Measurements from ENCODE around the gene TBC1D5. TPM values are rescaled to one million over a fixed set of nuclear protein-coding genes. Genes with fewer than 3 reads are reported as not detected.

The TBC1D5 gene
- total RNA-seq, 3 donors from 2014 or later (not counting 1 experiment from before 2014, with no cell fraction given) = 63.8 to 81.9 (median 74.9) TPM

DNA sequence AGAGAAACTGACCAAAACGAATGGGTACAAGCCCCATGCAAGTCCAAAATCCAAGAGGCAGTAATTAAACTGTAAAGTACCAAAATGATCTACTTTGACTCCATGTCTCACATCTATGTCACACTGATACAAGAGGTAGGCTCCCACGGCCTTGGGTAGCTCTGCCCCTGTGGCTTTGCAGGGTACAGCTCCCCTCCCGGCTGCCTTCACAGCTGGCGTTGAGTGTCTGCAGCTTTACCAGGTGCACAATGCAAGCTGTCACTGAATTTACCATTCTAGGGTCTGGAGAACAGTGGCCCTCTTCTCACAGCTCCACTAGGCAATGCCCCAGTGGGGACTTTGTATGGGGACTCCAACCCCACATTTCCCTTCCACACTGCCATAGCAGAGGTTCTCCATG is 308.6 kb downstream of the TBC1D5 start:
- no peaks in the 10 kb centered on the region for H3K36me3 Mint-ChIP-seq
- no peak overlapping the region for H3K4me3 Mint-ChIP-seq
- Histone ChIP-seq H3K27me3 (ENCODE audit: control insufficient read depth, insufficient read depth, low read length) (no peaks in the 10 kb centered on the region), H3K27ac (ENCODE audit: low read length) (no peak overlapping the region), H3K4me1 (ENCODE audit: control insufficient read depth, insufficient read depth, low read length) (no peaks in the 10 kb centered on the region), H3K36me3 (ENCODE audit: control insufficient read depth, insufficient read depth, low read length) (no peaks in the 10 kb centered on the region), H3K9me3 (ENCODE audit: control insufficient read depth, insufficient read depth, low read length) (no peaks in the 10 kb centered on the region), H3K4me3 (ENCODE audit: low read length) (no peak overlapping the region)
- DNase-seq (no peak), ATAC-seq (no peak)
- no peaks in the 10 kb centered on the region for H3K27me3 Mint-ChIP-seq (ENCODE audit: low read depth in 2 of 2)
- intact Hi-C loops (cut with micrococcal nuclease) = no loop called here
- H3K27ac Mint-ChIP-seq = no peak overlapping the region
- no peaks in the 10 kb centered on the region for H3K9me3 Mint-ChIP-seq
- 92% methylated on average over 4 of the region's 4 CpGs for WGBS (ENCODE audit: insufficient coverage)
- H3K4me1 Mint-ChIP-seq = peaks cover 0 to 5% of the 10 kb centered on the region in 2 donors
- no peak for TF ChIP-seq CTCF (IDR thresholded peaks at IDR 0.05)

DNA sequence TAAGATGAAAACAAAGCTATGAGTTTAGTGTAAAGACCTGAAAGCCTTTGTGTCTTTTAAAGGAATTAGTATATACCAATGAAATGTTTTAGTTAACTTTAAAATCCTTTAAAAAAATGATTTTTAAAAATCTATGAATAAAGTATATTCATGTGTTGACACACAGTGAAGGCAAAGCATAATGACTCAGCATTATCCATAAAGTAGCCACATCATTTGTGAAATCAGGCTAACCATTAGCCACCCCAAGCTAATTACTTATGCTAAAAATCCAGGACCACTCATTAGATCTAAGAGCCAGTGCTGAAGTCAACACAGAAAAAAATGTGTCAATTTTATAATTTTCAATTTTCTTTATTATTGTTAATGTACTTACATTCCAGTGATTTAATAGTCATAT is 310.2 kb downstream of the TBC1D5 start:
- no peak for TF ChIP-seq CTCF (IDR thresholded peaks at IDR 0.05)
- Mint-ChIP-seq H3K36me3 (no peaks in the 10 kb centered on the region), H3K4me3 (no peak overlapping the region), H3K27ac (no peak overlapping the region), H3K9me3 (no peaks in the 10 kb centered on the region), H3K4me1 (peaks cover 0 to 5% of the 10 kb centered on the region in 2 donors), H3K27me3 (ENCODE audit: low read depth in 2 of 2) (no peaks in the 10 kb centered on the region)
- Histone ChIP-seq H3K4me1 (ENCODE audit: control insufficient read depth, insufficient read depth, low read length) (no peaks in the 10 kb centered on the region), H3K36me3 (ENCODE audit: control insufficient read depth, insufficient read depth, low read length) (peaks cover under 1% of the 10 kb centered on the region), H3K27ac (ENCODE audit: low read length) (no peak overlapping the region), H3K4me3 (ENCODE audit: low read length) (no peak overlapping the region), H3K9me3 (ENCODE audit: control insufficient read depth, insufficient read depth, low read length) (no peaks in the 10 kb centered on the region), H3K27me3 (ENCODE audit: control insufficient read depth, insufficient read depth, low read length) (no peaks in the 10 kb centered on the region)
- intact Hi-C loops (cut with micrococcal nuclease) = no loop called here
- no peak for ATAC-seq
- DNase-seq = no peak

DNA sequence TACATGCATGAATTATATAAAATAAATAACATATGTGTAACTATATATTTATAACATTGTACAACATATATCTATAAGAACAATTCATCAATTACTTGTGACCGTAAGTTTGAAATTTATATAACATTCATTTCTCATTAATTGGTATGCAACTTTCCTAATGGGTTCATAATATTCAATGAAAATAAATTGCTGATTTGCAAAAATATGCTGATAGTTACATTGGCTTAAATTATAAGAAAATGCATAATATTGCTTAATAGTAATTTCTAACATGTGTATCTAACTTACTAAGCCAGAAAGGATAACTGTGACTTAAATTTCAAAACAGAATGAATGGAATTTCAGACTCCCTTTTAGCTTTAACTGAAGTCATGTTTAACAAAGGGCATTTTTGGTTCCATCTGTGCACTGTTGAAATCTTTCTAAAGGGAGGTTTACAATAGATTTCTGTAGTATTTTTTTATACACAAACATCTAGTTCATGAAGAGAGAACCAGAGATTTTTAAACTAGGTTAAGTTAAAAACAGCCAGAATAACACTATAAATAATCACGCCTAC is 310.9 kb downstream of the TBC1D5 start:
- peaks cover 1% of the 10 kb centered on the region for H3K36me3 ChIP-seq (ENCODE audit: control insufficient read depth, insufficient read depth, low read length)
- H3K4me3 Mint-ChIP-seq = no peak overlapping the region
- H3K9me3 Mint-ChIP-seq = no peaks in the 10 kb centered on the region
- no peak overlapping the region for H3K4me3 ChIP-seq (ENCODE audit: low read length)
- H3K27ac Mint-ChIP-seq = no peak overlapping the region
- H3K36me3 Mint-ChIP-seq = no peaks in the 10 kb centered on the region
- no peaks in the 10 kb centered on the region for H3K4me1 ChIP-seq (ENCODE audit: control insufficient read depth, insufficient read depth, low read length)
- 100% methylated on average over 1 of the region's 2 CpGs for WGBS (ENCODE audit: insufficient coverage)
- intact Hi-C loops (cut with micrococcal nuclease) = loop anchor here (1.0 kb wide), 1 partner anchor 410 kb away; no protein-coding TSS in a partner anchor
- DNase-seq (no peak), ATAC-seq (no peak)
- no peak for TF ChIP-seq CTCF (IDR thresholded peaks at IDR 0.05)
- no peaks in the 10 kb centered on the region for H3K27me3 Mint-ChIP-seq (ENCODE audit: low read depth in 2 of 2)
- no peaks in the 10 kb centered on the region for H3K27me3 ChIP-seq (ENCODE audit: control insufficient read depth, insufficient read depth, low read length)
- H3K27ac ChIP-seq (ENCODE audit: low read length) = no peak overlapping the region
- H3K9me3 ChIP-seq (ENCODE audit: control insufficient read depth, insufficient read depth, low read length) = no peaks in the 10 kb centered on the region
- peaks cover 0 to 5% of the 10 kb centered on the region in 2 donors for H3K4me1 Mint-ChIP-seq

- no peak overlapping the region for H3K4me3 Mint-ChIP-seq
- H3K36me3 Mint-ChIP-seq = no peaks in the 10 kb centered on the region
- no peak overlapping the region for H3K27ac Mint-ChIP-seq
- Histone ChIP-seq H3K9me3 (ENCODE audit: control insufficient read depth, insufficient read depth, low read length) (no peaks in the 10 kb centered on the region), H3K36me3 (ENCODE audit: control insufficient read depth, insufficient read depth, low read length) (peaks cover 1% of the 10 kb centered on the region), H3K4me3 (ENCODE audit: low read length) (no peak overlapping the region), H3K27ac (ENCODE audit: low read length) (no peak overlapping the region), H3K4me1 (ENCODE audit: control insufficient read depth, insufficient read depth, low read length) (no peaks in the 10 kb centered on the region), H3K27me3 (ENCODE audit: control insufficient read depth, insufficient read depth, low read length) (no peaks in the 10 kb centered on the region)
- peaks cover 0 to 5% of the 10 kb centered on the region in 2 donors for H3K4me1 Mint-ChIP-seq
- intact Hi-C loops (cut with micrococcal nuclease) = loop anchor here (1.0 kb wide), 1 partner anchor 410 kb away; no protein-coding TSS in a partner anchor
- no peaks in the 10 kb centered on the region for H3K27me3 Mint-ChIP-seq (ENCODE audit: low read depth in 2 of 2)
- TF ChIP-seq CTCF (IDR thresholded peaks at IDR 0.05) = peak; percentile 34
- DNase-seq (peak in 1 of 2 donors; percentile 16), ATAC-seq (no peak)
- no peaks in the 10 kb centered on the region for H3K9me3 Mint-ChIP-seq
- WGBS (ENCODE audit: insufficient coverage) = no CpG with 5 or more reads among the region's 2 CpGs
These were observed 311.4 kb downstream of the TBC1D5 start for GRCh38 chr3:17431004-17431403.

All from natural killer cell (primary cell).